ENCODE data around the gene PIGS. TPM values are rescaled to one million over a fixed set of nuclear protein-coding genes. Genes with fewer than 3 reads are reported as not detected.

The PIGS gene
- total and polyA plus RNA-seq, 2 donors (not counting 3 experiments of a cell fraction or from before 2014, with no cell fraction given), result 71.3 to 110 TPM

- Histone ChIP-seq H3K4me1 (ENCODE audit: control insufficient read depth, extremely low read depth, insufficient read depth, low read length) (peaks cover 10% of the 10 kb centered on the region), H4K20me1 (replicated peaks; ENCODE audit: control insufficient read depth, extremely low read depth, insufficient read depth, low read length) (no peaks in the 10 kb centered on the region), H2AFZ (ENCODE audit: low read depth, low read length) (no peak overlapping the region), H3K4me3 (replicated peaks in 1 of 3; ENCODE audit: insufficient read depth in 1 of 3, low read depth in 1 of 3, low read length in 3 of 3) (no peak overlapping the region), H3K9me1 (replicated peaks; ENCODE audit: control insufficient read depth, extremely low read depth, insufficient read depth, low read length) (no peaks in the 10 kb centered on the region), H3K4me2 (ENCODE audit: insufficient read depth, low read length) (no peak overlapping the region), H3K36me3 (ENCODE audit: control insufficient read depth in 2 of 2, extremely low read depth in 1 of 2, insufficient read depth in 2 of 2, low read length in 2 of 2) (peaks cover 5 to 6% of the 10 kb centered on the region in 2 experiments), H3K79me2 (ENCODE audit: control insufficient read depth, insufficient read depth, low read length) (peaks cover 6% of the 10 kb centered on the region), H3K27me3 (ENCODE audit: control insufficient read depth in 2 of 2, insufficient read depth in 2 of 2, low read length in 2 of 2) (no peaks in the 10 kb centered on the region), H3K9me3 (replicated peaks; ENCODE audit: control insufficient read depth, insufficient read depth, low read length) (no peaks in the 10 kb centered on the region), H3K27ac (ENCODE audit: insufficient read depth, low read depth, low read length) (no peak overlapping the region), H3K9ac (replicated peaks; ENCODE audit: extremely low read depth, insufficient read depth, low read length) (no peak overlapping the region)
- dilution Hi-C loops (cut with MboI; ENCODE audit: extremely low pct_ligation_motif_present, low sequenced_read_pairs), result no loop called here
- CTCF ChIA-PET, result no interaction called here
- TF ChIP-seq EZH2 (IDR thresholded peaks at IDR 0.05; ENCODE audit: borderline replicate concordance, low read depth, low read length, severe bottlenecking) (no peak), MAX (IDR thresholded peaks at IDR 0.05; ENCODE audit: insufficient read depth, insufficient read length) (no peak), FOS (IDR thresholded peaks at IDR 0.05; ENCODE audit: borderline replicate concordance, insufficient read depth, low read length) (no peak), CTCF (IDR thresholded peaks at IDR 0.05; ENCODE audit: extremely low read depth in 1 of 2, insufficient read depth in 1 of 2, low read depth in 1 of 2, low read length in 2 of 2) (no peak), JUN (IDR thresholded peaks at IDR 0.05; ENCODE audit: borderline replicate concordance, insufficient read depth, insufficient read length, low read depth) (no peak), POLR2AphosphoS5 (IDR thresholded peaks at IDR 0.05; ENCODE audit: insufficient read depth, low read depth, low read length) (no peak), POLR2A (IDR thresholded peaks at IDR 0.05; ENCODE audit: low read depth, low read length) (no peak), GATA2 (IDR thresholded peaks at IDR 0.05; ENCODE audit: insufficient read depth, insufficient read length, low read depth, low read length) (no peak), MYC (IDR thresholded peaks at IDR 0.05; ENCODE audit: low read depth, low read length) (no peak)
- intact Hi-C loops (cut with micrococcal nuclease), result no loop called here
- FAIRE-seq, result no peak
- BruUV-seq (replicated peaks), result no TSS peak
- POLR2A ChIA-PET, result interaction anchor here (0.5 kb wide), 1 partner anchor 292 kb away, joined by 5 read pairs; no protein-coding TSS in a partner anchor
- DNase-seq (ENCODE audit: low read depth, low spot score), result no peak
These were observed 3.9 kb upstream of the PIGS start for GRCh38 chr17:28575126-28575795.

Measured in endothelial cell of umbilical vein (primary cell).